HG03039 (cell line): Measurements from ENCODE around the gene UGT2A1.
"Not testable (repeated sequence)": the region's sequence is repeated elsewhere in the genome, so short reads cannot be mapped to it uniquely, and the experiment has no call there.

Experiments
- ATAC-seq: cut with Tn5 transposase; IDR thresholded peaks from one replicate; pipeline ENCODE4 v1.9.1; 2021; ENCODE audit warnings: mild to moderate bottlenecking, moderate library complexity; ENCODE audit not compliant: unreplicated experiment

Gene UGT2A1

GRCh38 chr4:69653147-69653546 is at the start of gene UGT2A1:
UGT2A1 (minus strand) TSS chr4:69653247; CDS start chr4:69647644, 5,603 bp downstream.
- no peak for ATAC-seq

- no peak for ATAC-seq
Observed at GRCh38 chr4:69702201-69702600, 49.2 kb upstream of the UGT2A1 start.

GRCh38 chr4:69701696-69702095 is 48.6 kb upstream of the UGT2A1 start:
- ATAC-seq, result no peak

- no peak for ATAC-seq
Observed at GRCh38 chr4:69697536-69698242, 44.6 kb upstream of the UGT2A1 start.

GRCh38 chr4:69689599-69689998 is 36.6 kb upstream of the UGT2A1 start:
- ATAC-seq, result no peak

- ATAC-seq, result no peak
Observed at GRCh38 chr4:69684804-69685203, 31.8 kb upstream of the UGT2A1 start.

- no peak for ATAC-seq
Observed at GRCh38 chr4:69668680-69669079, 15.6 kb upstream of the UGT2A1 start.

- not testable (repeated sequence) for ATAC-seq
Observed at GRCh38 chr4:69664009-69664408, 11.0 kb upstream of the UGT2A1 start.

GRCh38 chr4:69661130-69661803 is 8.2 kb upstream of the UGT2A1 start:
- ATAC-seq, result not testable (repeated sequence)

- ATAC-seq, result no peak
Observed at GRCh38 chr4:69658133-69658532, 5.1 kb upstream of the UGT2A1 start.

- no peak for ATAC-seq
Observed at GRCh38 chr4:69656653-69657158, 3.7 kb upstream of the UGT2A1 start.

GRCh38 chr4:69650872-69651271 is 2.2 kb downstream of the UGT2A1 start:
- ATAC-seq, result no peak

- no peak for ATAC-seq
Observed at GRCh38 chr4:69649629-69650028, 3.4 kb downstream of the UGT2A1 start.

GRCh38 chr4:69649207-69649606 is 3.8 kb downstream of the UGT2A1 start:
- no peak for ATAC-seq

GRCh38 chr4:69642961-69643360 is 10.1 kb downstream of the UGT2A1 start:
- no peak for ATAC-seq

- ATAC-seq, result no peak
Observed at GRCh38 chr4:69640289-69640688, 12.8 kb downstream of the UGT2A1 start.

GRCh38 chr4:69639542-69639941 is 13.5 kb downstream of the UGT2A1 start, which contains the start of gene UGT2A2:
UGT2A2 (minus strand) TSS chr4:69639642; CDS start chr4:69639640, 2 bp downstream.
- no peak for ATAC-seq

- no peak for ATAC-seq
Observed at GRCh38 chr4:69617083-69617694, 35.9 kb downstream of the UGT2A1 start.

GRCh38 chr4:69610484-69610883 is 42.6 kb downstream of the UGT2A1 start:
- ATAC-seq, result no peak

- ATAC-seq, result no peak
Observed at GRCh38 chr4:69601065-69601464, 52.0 kb downstream of the UGT2A1 start.

- ATAC-seq, result no peak
Observed at GRCh38 chr4:69600013-69600412, 53.0 kb downstream of the UGT2A1 start.

- ATAC-seq, result no peak
Observed at GRCh38 chr4:69594382-69594781, 58.7 kb downstream of the UGT2A1 start.
